C4-2B (cell line): ENCODE results near the gene CUX1.

Source experiments
- CTCF ChIP-seq: fragments of 450-650 bp; conservative IDR thresholded peaks from 2 replicates; pipeline ENCODE4 v1.5.1; 2017; ENCODE audit warnings: mild to moderate bottlenecking
- ZFX ChIP-seq: fragments of 450-650 bp; IDR thresholded peaks from 2 replicates; pipeline ENCODE4 v1.6.1; 2017

GRCh38 chr7:102271158-102271798 is 453.9 kb downstream of the CUX1 start:
- TF ChIP-seq CTCF: no peak
- no peak for TF ChIP-seq ZFX
